SK-N-SH treated with all-trans-retinoic acid at 6 μM for 48 hours (cell line): Measurements from ENCODE around the gene MAPKBP1.

Source experiments
- ATAC-seq: fragments of 200-7000 bp; cut with Tn5 transposase; 3 replicates; pipeline ENCODE4 v1.9.1; 2020; ENCODE audit warnings: mild to moderate bottlenecking, moderate library complexity
- ARNTL ChIP-seq: fragments of 450-650 bp; formaldehyde crosslinking; IDR thresholded peaks from 2 replicates; pipeline ENCODE4 v1.5.0; 2020; ENCODE audit warnings: low read depth, mild to moderate bottlenecking, moderate library complexity, borderline replicate concordance
- BACH2 ChIP-seq: fragments of 250-450 bp; sonication (Bioruptor Pico); IDR thresholded peaks from 2 replicates; pipeline ENCODE4 v1.9.0; 2021; ENCODE audit warnings: mild to moderate bottlenecking, borderline replicate concordance
- CSDC2 ChIP-seq: fragments of 250-450 bp; sonication (Bioruptor Pico); IDR thresholded peaks from 2 replicates; pipeline ENCODE4 v1.5.0; 2020; ENCODE audit warnings: mild to moderate bottlenecking, moderate library complexity
- CSRNP3 ChIP-seq: fragments of 250-450 bp; sonication (Bioruptor Pico); IDR thresholded peaks from 2 replicates; pipeline ENCODE4 v1.5.1; 2021; ENCODE audit warnings: mild to moderate bottlenecking, moderate library complexity
- ESRRG ChIP-seq: fragments of 250-450 bp; sonication (Bioruptor Pico); IDR thresholded peaks from 2 replicates; pipeline ENCODE4 v1.6.1; 2021; ENCODE audit warnings: mild to moderate bottlenecking
- GLIS3 ChIP-seq: fragments of 250-450 bp; sonication (Bioruptor Pico); IDR thresholded peaks from 2 replicates; pipeline ENCODE4 v1.5.0; 2020; ENCODE audit warnings: mild to moderate bottlenecking, moderate library complexity
- ISL1 ChIP-seq: fragments of 250-450 bp; sonication (Bioruptor Pico); IDR thresholded peaks from 2 replicates; pipeline ENCODE4 v2.1.2; 2022; ENCODE audit warnings: mild to moderate bottlenecking, moderate library complexity
- OSR1 ChIP-seq: fragments of 250-450 bp; sonication (Bioruptor Pico); IDR thresholded peaks from 2 replicates; pipeline ENCODE4 v1.8.0; 2022; ENCODE audit warnings: moderate library complexity, mild to moderate bottlenecking, inconsistent platforms
- PATZ1 ChIP-seq: fragments of 250-450 bp; sonication (Bioruptor Pico); IDR thresholded peaks from 2 replicates; pipeline ENCODE4 v1.8.0; 2020; ENCODE audit warnings: mild to moderate bottlenecking, moderate library complexity, borderline replicate concordance
- PPARA ChIP-seq: fragments of 250-450 bp; sonication (Bioruptor Pico); IDR thresholded peaks from 2 replicates; pipeline ENCODE4 v1.5.0; 2020; ENCODE audit warnings: mild to moderate bottlenecking, borderline replicate concordance
- RARB ChIP-seq: fragments of 250-450 bp; sonication (Bioruptor Pico); IDR thresholded peaks from 2 replicates; pipeline ENCODE4 v1.8.0; 2021; ENCODE audit warnings: mild to moderate bottlenecking, moderate library complexity
- SNAI2 ChIP-seq: fragments of 250-450 bp; sonication (Bioruptor Pico); IDR thresholded peaks from 2 replicates; pipeline ENCODE4 v1.5.0; 2020; ENCODE audit warnings: mild to moderate bottlenecking, moderate library complexity
- TCF4 ChIP-seq: fragments of 250-450 bp; sonication (Bioruptor Pico); IDR thresholded peaks from 2 replicates; pipeline ENCODE4 v1.8.0; 2021; ENCODE audit warnings: mild to moderate bottlenecking, moderate library complexity, borderline replicate concordance
- TOX ChIP-seq: fragments of 250-450 bp; sonication (Bioruptor Pico); IDR thresholded peaks from 2 replicates; pipeline ENCODE4 v1.8.0; 2021; ENCODE audit warnings: mild to moderate bottlenecking, moderate library complexity, borderline replicate concordance
- ZC3H10 ChIP-seq: fragments of 250-450 bp; sonication (Bioruptor Pico); IDR thresholded peaks from 2 replicates; pipeline ENCODE4 v1.5.1; 2021; ENCODE audit warnings: mild to moderate bottlenecking, moderate library complexity
- ZFP30 ChIP-seq: fragments of 450-650 bp; formaldehyde crosslinking; IDR thresholded peaks from 2 replicates; pipeline ENCODE4 v1.5.0; 2022; ENCODE audit warnings: mild to moderate bottlenecking, moderate library complexity
- ZNF565 ChIP-seq: fragments of 450-650 bp; formaldehyde crosslinking; conservative IDR thresholded peaks from 2 replicates; pipeline ENCODE4 v1.5.0; 2020; ENCODE audit warnings: low read depth, mild to moderate bottlenecking, moderate library complexity
- ZNF70 ChIP-seq: fragments of 450-650 bp; formaldehyde crosslinking; IDR thresholded peaks from 2 replicates; pipeline ENCODE4 v1.5.0; 2020; ENCODE audit warnings: mild to moderate bottlenecking, moderate library complexity
- ZNF8 ChIP-seq: fragments of 450-650 bp; formaldehyde crosslinking; IDR thresholded peaks from 2 replicates; pipeline ENCODE4 v1.5.0; 2020; ENCODE audit warnings: mild to moderate bottlenecking, moderate library complexity
- TF ChIP-seq, protein P1 (sequence below): fragments of 250-450 bp; sonication (Bioruptor Pico); IDR thresholded peaks from 2 replicates; pipeline ENCODE4 v1.8.0; 2021; ENCODE audit warnings: low read depth, mild to moderate bottlenecking, moderate library complexity, borderline replicate concordance
- TF ChIP-seq, protein P2 (sequence below): fragments of 250-450 bp; sonication (Bioruptor Pico); IDR thresholded peaks from 2 replicates; pipeline ENCODE4 v1.5.1; 2020; ENCODE audit warnings: low read depth, mild to moderate bottlenecking, moderate library complexity

MAPKBP1 gene

DNA sequence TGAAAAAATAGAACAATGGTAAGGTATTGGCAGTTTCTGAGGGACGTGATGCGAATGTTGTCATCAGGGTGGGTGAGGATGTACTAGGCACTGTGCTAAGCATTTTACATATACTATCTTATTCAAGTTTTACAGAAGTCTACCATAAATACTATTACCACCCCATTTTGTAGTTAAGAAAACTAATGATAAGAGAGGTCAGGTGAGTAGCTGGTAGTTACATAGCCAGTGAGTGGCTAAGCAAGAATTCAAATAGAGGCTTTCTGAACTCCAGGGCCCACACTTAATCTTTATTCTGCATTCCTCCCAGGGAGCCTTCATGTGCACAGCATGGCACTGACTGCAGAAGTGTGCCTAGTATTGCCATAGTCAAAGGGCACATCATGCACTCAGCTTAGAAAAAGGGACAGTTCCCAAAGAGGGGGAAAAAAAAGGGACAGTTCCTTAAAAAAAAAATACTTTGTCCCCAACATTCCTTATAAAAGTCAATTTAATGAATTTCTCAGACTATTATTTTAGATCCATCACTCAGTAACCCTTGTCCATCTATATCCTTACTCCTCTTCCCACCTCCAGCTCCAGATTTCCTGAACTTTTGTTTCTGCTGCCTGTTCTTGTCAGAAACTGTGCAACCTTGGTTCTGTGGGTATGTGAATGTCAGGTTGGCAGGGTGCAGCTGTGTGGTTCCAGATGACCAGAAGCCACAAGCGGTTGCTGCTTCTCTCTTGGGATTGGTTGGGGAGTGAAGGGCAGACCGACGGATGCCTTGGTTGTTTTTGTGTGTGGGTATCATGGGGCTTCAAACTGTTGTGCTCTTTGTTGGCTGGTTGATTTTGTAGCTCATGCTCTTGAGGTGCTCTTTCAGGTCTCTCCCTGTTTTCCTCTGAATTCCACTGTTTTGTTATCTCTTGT lies 8.3 kb downstream of the MAPKBP1 start:
- no peak for ATAC-seq
- no peak for TF ChIP-seq ZFP30 (CRISPR knock-in tag)
- no peak for TF ChIP-seq ZNF565 (CRISPR knock-in tag)
- no peak for TF ChIP-seq ESRRG (CRISPR knock-in tag)
- TF ChIP-seq TOX (CRISPR knock-in tag): no peak
- no peak for TF ChIP-seq PPARA (CRISPR knock-in tag)
- no peak for TF ChIP-seq BACH2 (CRISPR knock-in tag)
- no peak for TF ChIP-seq ISL1
- TF ChIP-seq ZNF70: no peak
- no peak for TF ChIP-seq TCF4 (CRISPR knock-in tag)

DNA sequence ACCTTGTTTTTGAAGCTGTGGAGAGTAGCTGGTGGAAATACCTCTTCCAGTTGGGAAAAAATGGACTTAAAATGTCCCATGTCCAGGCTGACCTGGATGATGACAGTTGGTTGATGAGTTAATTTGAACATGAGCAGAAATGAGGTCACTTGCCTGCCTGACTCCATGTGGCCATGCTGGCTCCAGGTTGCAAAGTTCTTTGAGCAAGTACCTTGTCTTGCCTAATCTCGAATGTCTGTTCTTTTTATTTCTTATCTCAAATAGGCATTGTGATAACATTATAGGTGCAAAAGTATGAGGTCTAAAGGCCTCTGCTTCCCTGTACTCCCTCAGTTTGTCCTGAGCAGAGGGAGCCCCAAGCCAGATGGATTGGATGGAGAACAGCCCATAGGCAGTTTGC lies 9.0 kb downstream of the MAPKBP1 start:
- no peak for ATAC-seq
- TF ChIP-seq ZNF8 (CRISPR knock-in tag) (no peak), OSR1 (CRISPR knock-in tag) (no peak), GLIS3 (CRISPR knock-in tag) (no peak), SNAI2 (CRISPR knock-in tag) (no peak), CSRNP3 (no peak), BACH2 (CRISPR knock-in tag) (no peak), RARB (CRISPR knock-in tag) (no peak), ESRRG (CRISPR knock-in tag) (no peak), ZNF70 (no peak), TCF4 (CRISPR knock-in tag) (no peak)
- TF ChIP-seq, protein P1, sequence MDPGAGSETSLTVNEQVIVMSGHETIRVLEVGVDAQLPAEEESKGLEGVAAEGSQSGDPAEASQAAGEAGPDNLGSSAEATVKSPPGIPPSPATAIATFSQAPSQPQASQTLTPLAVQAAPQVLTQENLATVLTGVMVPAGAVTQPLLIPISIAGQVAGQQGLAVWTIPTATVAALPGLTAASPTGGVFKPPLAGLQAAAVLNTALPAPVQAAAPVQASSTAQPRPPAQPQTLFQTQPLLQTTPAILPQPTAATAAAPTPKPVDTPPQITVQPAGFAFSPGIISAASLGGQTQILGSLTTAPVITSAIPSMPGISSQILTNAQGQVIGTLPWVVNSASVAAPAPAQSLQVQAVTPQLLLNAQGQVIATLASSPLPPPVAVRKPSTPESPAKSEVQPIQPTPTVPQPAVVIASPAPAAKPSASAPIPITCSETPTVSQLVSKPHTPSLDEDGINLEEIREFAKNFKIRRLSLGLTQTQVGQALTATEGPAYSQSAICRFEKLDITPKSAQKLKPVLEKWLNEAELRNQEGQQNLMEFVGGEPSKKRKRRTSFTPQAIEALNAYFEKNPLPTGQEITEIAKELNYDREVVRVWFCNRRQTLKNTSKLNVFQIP (CRISPR knock-in tag): no peak

DNA sequence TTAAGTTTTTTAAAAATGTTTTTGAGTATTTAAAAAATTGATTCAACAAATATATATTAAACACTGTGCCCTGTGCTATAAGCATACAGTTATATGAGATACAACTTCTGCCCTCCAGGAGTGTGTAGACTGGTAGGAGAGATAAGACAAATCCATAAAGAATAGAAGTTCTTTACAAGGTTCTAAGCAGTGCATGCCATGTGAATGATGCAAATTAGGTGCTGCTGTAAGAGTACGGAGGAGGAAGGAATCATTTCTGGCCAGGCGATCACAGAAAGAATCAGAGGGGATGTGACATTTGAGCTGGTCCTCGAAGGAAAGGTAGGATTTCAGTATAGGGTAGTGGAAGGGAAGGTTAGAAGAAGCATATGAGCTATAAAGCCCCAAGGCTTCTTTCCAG lies 14.0 kb downstream of the MAPKBP1 start:
- no peak for ATAC-seq
- TF ChIP-seq OSR1 (CRISPR knock-in tag): no peak
- no peak for TF ChIP-seq ESRRG (CRISPR knock-in tag)
- TF ChIP-seq ISL1: no peak
- no peak for TF ChIP-seq ZFP30 (CRISPR knock-in tag)
- TF ChIP-seq TCF4 (CRISPR knock-in tag): no peak
- TF ChIP-seq SNAI2 (CRISPR knock-in tag): no peak
- no peak for TF ChIP-seq CSDC2 (CRISPR knock-in tag)
- TF ChIP-seq, protein P2, sequence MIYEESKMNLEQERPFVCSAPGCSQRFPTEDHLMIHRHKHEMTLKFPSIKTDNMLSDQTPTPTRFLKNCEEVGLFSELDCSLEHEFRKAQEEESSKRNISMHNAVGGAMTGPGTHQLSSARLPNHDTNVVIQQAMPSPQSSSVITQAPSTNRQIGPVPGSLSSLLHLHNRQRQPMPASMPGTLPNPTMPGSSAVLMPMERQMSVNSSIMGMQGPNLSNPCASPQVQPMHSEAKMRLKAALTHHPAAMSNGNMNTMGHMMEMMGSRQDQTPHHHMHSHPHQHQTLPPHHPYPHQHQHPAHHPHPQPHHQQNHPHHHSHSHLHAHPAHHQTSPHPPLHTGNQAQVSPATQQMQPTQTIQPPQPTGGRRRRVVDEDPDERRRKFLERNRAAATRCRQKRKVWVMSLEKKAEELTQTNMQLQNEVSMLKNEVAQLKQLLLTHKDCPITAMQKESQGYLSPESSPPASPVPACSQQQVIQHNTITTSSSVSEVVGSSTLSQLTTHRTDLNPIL: no peak
- TF ChIP-seq, all 23 proteins: peak for 0

DNA sequence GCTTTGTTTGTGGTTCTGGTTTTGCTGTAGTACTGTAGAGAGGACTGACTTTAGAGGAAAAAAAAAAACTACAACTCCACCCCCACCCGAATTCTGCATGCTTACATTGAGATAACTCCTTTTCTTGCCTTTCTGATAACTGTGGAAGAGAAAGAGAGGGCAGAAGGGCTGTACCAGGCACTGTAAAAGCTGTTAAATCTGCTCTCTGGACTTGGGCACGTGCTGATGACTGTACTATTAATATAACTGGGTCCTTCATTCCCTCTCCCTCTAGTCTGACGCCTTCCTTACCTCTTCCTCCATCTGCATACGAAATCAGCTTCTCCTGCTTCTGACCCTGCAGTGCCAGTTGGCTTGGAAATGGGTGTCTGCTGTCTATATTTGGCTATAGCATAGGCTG lies 15.0 kb downstream of the MAPKBP1 start:
- TF ChIP-seq GLIS3 (CRISPR knock-in tag): no peak
- TF ChIP-seq ESRRG (CRISPR knock-in tag): no peak
- TF ChIP-seq CSDC2 (CRISPR knock-in tag): no peak
- no peak for TF ChIP-seq ZC3H10 (CRISPR knock-in tag)
- no peak for TF ChIP-seq TCF4 (CRISPR knock-in tag)
- no peak for TF ChIP-seq SNAI2 (CRISPR knock-in tag)
- no peak for ATAC-seq

DNA sequence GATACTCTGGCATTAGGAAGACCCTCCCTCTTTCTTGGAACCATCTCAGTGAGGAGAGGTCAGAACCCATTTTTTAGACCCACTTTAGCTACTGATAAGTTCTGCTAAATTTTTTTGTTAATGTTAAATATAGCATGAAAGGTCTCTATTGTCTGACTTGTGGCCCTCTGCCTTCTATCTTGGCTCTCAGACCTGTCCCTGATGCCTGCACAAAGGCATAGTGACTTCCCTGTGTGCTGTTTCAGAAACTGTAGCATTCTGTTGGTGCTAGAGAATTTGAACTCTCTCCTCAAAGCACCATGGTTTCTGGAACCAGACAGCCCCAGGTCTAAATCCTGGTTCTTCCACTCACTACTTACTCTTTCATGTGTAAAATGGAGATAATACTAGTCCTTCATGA lies 15.4 kb downstream of the MAPKBP1 start:
- ATAC-seq: no peak

DNA sequence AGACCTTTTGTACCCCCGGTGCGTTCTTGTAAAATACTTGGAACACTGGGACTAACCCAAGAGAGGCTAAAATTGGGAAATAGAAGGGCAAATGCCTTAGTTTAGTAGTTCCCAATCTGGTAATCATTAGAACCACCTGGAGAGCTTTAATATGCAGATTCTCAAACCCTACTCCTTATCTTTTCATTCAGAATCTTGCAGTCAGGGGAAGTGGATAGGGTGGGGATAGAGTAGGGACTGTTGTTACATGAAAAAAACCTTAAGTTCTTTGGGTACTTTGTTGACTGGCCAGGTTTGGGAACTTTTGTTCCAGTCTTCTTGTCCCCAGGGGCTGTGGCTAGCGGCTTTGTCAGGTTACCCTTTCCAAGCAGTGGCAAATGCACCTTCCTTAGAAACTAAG lies 15.9 kb downstream of the MAPKBP1 start:
- ATAC-seq: no peak
- no peak for TF ChIP-seq BACH2 (CRISPR knock-in tag)
- TF ChIP-seq ZNF8 (CRISPR knock-in tag): no peak
- no peak for TF ChIP-seq ISL1
- TF ChIP-seq, protein P1 (CRISPR knock-in tag): no peak
- TF ChIP-seq OSR1 (CRISPR knock-in tag): no peak
- no peak for TF ChIP-seq TOX (CRISPR knock-in tag)
- no peak for TF ChIP-seq PATZ1
- no peak for TF ChIP-seq ARNTL (CRISPR knock-in tag)
- TF ChIP-seq ZFP30 (CRISPR knock-in tag): no peak

More for the DNA sequence above, 15.4 kb downstream of the MAPKBP1 start:
- TF ChIP-seq ISL1: no peak
- TF ChIP-seq, all 23 proteins: peak for 0
